OCI-LY1 (cell line): Measurements from ENCODE around the gene SLC35A5.

Experiments
- H2AFZ ChIP-seq: fragments of 200-600 bp; sonication (generic), shearing (Covaris generic); 2 replicates; pipeline ENCODE4 v1.6.0; 2014; ENCODE audit warnings: antibody characterized with exemption, mild to moderate bottlenecking, low read length
- H3F3A ChIP-seq: fragments of 200-600 bp; sonication (generic), shearing (Covaris generic); 2 replicates; pipeline ENCODE4 v1.6.0; 2014; ENCODE audit warnings: mild to moderate bottlenecking, antibody characterized with exemption, low read length, moderate library complexity; ENCODE audit not compliant: insufficient read depth
- H3K27ac ChIP-seq: fragments of 200-600 bp; sonication (generic); 2 replicates; pipeline ENCODE4 v1.5.1; 2014; ENCODE audit warnings: low read length, mixed run types, mild to moderate bottlenecking, low read depth; ENCODE audit not compliant: poor library complexity, severe bottlenecking
- H3K27me3 ChIP-seq: fragments of 200-600 bp; sonication (generic); 2 replicates; pipeline ENCODE4 v1.6.0; 2014; ENCODE audit warnings: antibody characterized with exemption, mild to moderate bottlenecking, low read length, moderate library complexity; ENCODE audit not compliant: insufficient read depth
- H3K36me3 ChIP-seq: fragments of 200-600 bp; sonication (generic); 2 replicates; pipeline ENCODE4 v1.6.1; 2014; ENCODE audit warnings: mild to moderate bottlenecking, antibody characterized with exemption, low read length, moderate library complexity, mixed read lengths; ENCODE audit not compliant: insufficient read depth
- H3K4me1 ChIP-seq: fragments of 200-600 bp; sonication (generic); 2 replicates; pipeline ENCODE4 v1.5.1; 2014; ENCODE audit warnings: mild to moderate bottlenecking, low read length, moderate library complexity; ENCODE audit not compliant: insufficient read depth, severe bottlenecking
- H3K4me2 ChIP-seq: fragments of 200-600 bp; sonication (generic), shearing (Covaris generic); 2 replicates; pipeline ENCODE4 v1.6.1; 2014; ENCODE audit warnings: low read length
- H3K4me3 ChIP-seq: fragments of 200-600 bp; sonication (generic); 2 replicates; pipeline ENCODE4 v1.5.1; 2014; ENCODE audit warnings: low read length, low read depth, mild to moderate bottlenecking, mixed read lengths; ENCODE audit not compliant: poor library complexity, severe bottlenecking
- H3K79me2 ChIP-seq: fragments of 200-600 bp; shearing (Covaris generic); 2 replicates; pipeline ENCODE4 v1.6.1; 2016; ENCODE audit warnings: mixed run types, low read length, mixed read lengths; ENCODE audit not compliant: insufficient read depth
- H3K9ac ChIP-seq: fragments of 200-600 bp; sonication (generic), shearing (Covaris generic); 2 replicates; pipeline ENCODE4 v1.6.1; 2014; ENCODE audit warnings: mild to moderate bottlenecking, low read length, mixed read lengths
- H3K9me2 ChIP-seq: fragments of 200-600 bp; sonication (generic), shearing (Covaris generic); 2 replicates; pipeline ENCODE4 v1.6.1; 2014; ENCODE audit warnings: low read depth, mild to moderate bottlenecking, low read length, mixed read lengths
- H3K9me3 ChIP-seq: fragments of 200-600 bp; shearing (Covaris generic); 2 replicates; pipeline ENCODE4 v1.6.1; 2014; ENCODE audit warnings: low read length, mixed read lengths
- H4K20me1 ChIP-seq: fragments of 200-600 bp; sonication (generic), shearing (Covaris generic); 2 replicates; pipeline ENCODE4 v1.6.0; 2016; ENCODE audit warnings: mild to moderate bottlenecking, low read length; ENCODE audit not compliant: insufficient read depth
- CTCF ChIP-seq: fragments of 200-600 bp; sonication (generic), shearing (Covaris generic); IDR thresholded peaks from 2 replicates; pipeline ENCODE4 v1.5.1; 2017; ENCODE audit warnings: mild to moderate bottlenecking, antibody characterized with exemption, low read length, moderate library complexity, mixed read lengths
- EZH2 ChIP-seq: fragments of 200-600 bp; sonication (generic), shearing (Covaris generic); IDR thresholded peaks from 2 replicates; pipeline ENCODE4 v1.8.0; 2017; ENCODE audit warnings: borderline replicate concordance, mixed run types, mild to moderate bottlenecking, antibody characterized with exemption, low read length, moderate library complexity, mixed read lengths

The SLC35A5 gene

GRCh38 chr3:112583105-112583504, 21.3 kb downstream of the SLC35A5 start:
- Histone ChIP-seq H3K27ac (no peak overlapping the region), H2AFZ (no peak overlapping the region), H3K9ac (no peak overlapping the region), H3K4me1 (peaks cover 9% of the 10 kb centered on the region), H3K27me3 (no peaks in the 10 kb centered on the region), H3F3A (no peaks in the 10 kb centered on the region), H3K4me3 (no peak overlapping the region), H3K4me2 (no peak overlapping the region), H3K9me3 (no peaks in the 10 kb centered on the region), H4K20me1 (no peaks in the 10 kb centered on the region), H3K9me2 (no peaks in the 10 kb centered on the region), H3K36me3 (peaks cover 45% of the 10 kb centered on the region), H3K79me2 (no peaks in the 10 kb centered on the region)
- no peak for TF ChIP-seq EZH2
- no peak for TF ChIP-seq CTCF

GRCh38 chr3:112585782-112586181, 23.9 kb downstream of the SLC35A5 start:
- Histone ChIP-seq H3K27ac (no peak overlapping the region), H3K9ac (no peak overlapping the region), H3K27me3 (no peaks in the 10 kb centered on the region), H3K79me2 (no peaks in the 10 kb centered on the region), H3K4me3 (no peak overlapping the region), H3K36me3 (peaks cover 41% of the 10 kb centered on the region), H3K4me1 (peaks cover 3% of the 10 kb centered on the region), H3K9me2 (no peaks in the 10 kb centered on the region), H4K20me1 (no peaks in the 10 kb centered on the region), H2AFZ (no peak overlapping the region), H3K4me2 (no peak overlapping the region), H3F3A (no peaks in the 10 kb centered on the region), H3K9me3 (no peaks in the 10 kb centered on the region)
- TF ChIP-seq EZH2 (no peak), CTCF (no peak)

GRCh38 chr3:112587336-112587735, 25.5 kb downstream of the SLC35A5 start:
- no peaks in the 10 kb centered on the region for H3F3A ChIP-seq
- H3K4me2 ChIP-seq, result no peak overlapping the region
- H3K9ac ChIP-seq, result no peak overlapping the region
- no peaks in the 10 kb centered on the region for H3K27me3 ChIP-seq
- no peak overlapping the region for H2AFZ ChIP-seq
- H3K9me2 ChIP-seq, result no peaks in the 10 kb centered on the region
- H3K4me3 ChIP-seq, result no peak overlapping the region
- H3K36me3 ChIP-seq, result peaks cover 39% of the 10 kb centered on the region
- no peak overlapping the region for H3K27ac ChIP-seq
- H3K79me2 ChIP-seq, result no peaks in the 10 kb centered on the region
- H3K4me1 ChIP-seq, result peaks cover 3% of the 10 kb centered on the region
- H4K20me1 ChIP-seq, result no peaks in the 10 kb centered on the region
- TF ChIP-seq CTCF (no peak), EZH2 (no peak)
- H3K9me3 ChIP-seq, result no peaks in the 10 kb centered on the region
